ENCODE measurements around the gene BRINP1. TPM values are rescaled to one million over a fixed set of nuclear protein-coding genes. Genes with fewer than 3 reads are reported as not detected.
A peak's percentile ranks its signal among the peaks of the same experiment; 100 is the strongest.

BRINP1 gene
- total RNA-seq, 1 experiment from 2014 or later: 0.23 TPM

GRCh38 chr9:119282476-119283077 is 86.7 kb downstream of the BRINP1 start:
- no peak for DNase-seq (ENCODE audit: low read depth)

- DNase-seq (ENCODE audit: low read depth): no peak
Observed at GRCh38 chr9:119280740-119281485, 88.3 kb downstream of the BRINP1 start.

GRCh38 chr9:119278171-119278570 is 91.1 kb downstream of the BRINP1 start:
- no peak for DNase-seq (ENCODE audit: low read depth)

GRCh38 chr9:119273984-119274665 is 95.1 kb downstream of the BRINP1 start:
- DNase-seq (ENCODE audit: low read depth): no peak

GRCh38 chr9:119273325-119273904 is 95.8 kb downstream of the BRINP1 start:
- DNase-seq (ENCODE audit: low read depth): no peak

- no peak for DNase-seq (ENCODE audit: low read depth)
Observed at GRCh38 chr9:119272500-119273211, 96.6 kb downstream of the BRINP1 start.

GRCh38 chr9:119268985-119269384 is 100.2 kb downstream of the BRINP1 start:
- DNase-seq (ENCODE audit: low read depth): no peak

- DNase-seq (ENCODE audit: low read depth): no peak
Observed at GRCh38 chr9:119264165-119264564, 105.1 kb downstream of the BRINP1 start.

- DNase-seq (ENCODE audit: low read depth): no peak
Observed at GRCh38 chr9:119257592-119257991, 111.6 kb downstream of the BRINP1 start.

- no peak for DNase-seq (ENCODE audit: low read depth)
Observed at GRCh38 chr9:119255116-119255515, 114.1 kb downstream of the BRINP1 start.

- DNase-seq (ENCODE audit: low read depth): no peak
Observed at GRCh38 chr9:119252671-119253299, 116.5 kb downstream of the BRINP1 start.

- DNase-seq (ENCODE audit: low read depth): no peak
Observed at GRCh38 chr9:119251936-119252335, 117.3 kb downstream of the BRINP1 start.

- no peak for DNase-seq (ENCODE audit: low read depth)
Observed at GRCh38 chr9:119250730-119251129, 118.5 kb downstream of the BRINP1 start.

GRCh38 chr9:119240546-119240945 is 128.7 kb downstream of the BRINP1 start:
- DNase-seq (ENCODE audit: low read depth): no peak

GRCh38 chr9:119234636-119235035 is 134.6 kb downstream of the BRINP1 start:
- DNase-seq (ENCODE audit: low read depth): peak; percentile 12

GRCh38 chr9:119227422-119227821 is 141.8 kb downstream of the BRINP1 start:
- no peak for DNase-seq (ENCODE audit: low read depth)

GRCh38 chr9:119224431-119224830 is 144.8 kb downstream of the BRINP1 start:
- DNase-seq (ENCODE audit: low read depth): peak; percentile 8

GRCh38 chr9:119221276-119221675 is 148.0 kb downstream of the BRINP1 start:
- peak; percentile 1 for DNase-seq (ENCODE audit: low read depth)

GRCh38 chr9:119218293-119218692 is 150.9 kb downstream of the BRINP1 start:
- DNase-seq (ENCODE audit: low read depth): no peak

GRCh38 chr9:119216651-119217331 is 152.4 kb downstream of the BRINP1 start:
- DNase-seq (ENCODE audit: low read depth): no peak

- DNase-seq (ENCODE audit: low read depth): no peak
Observed at GRCh38 chr9:119215651-119216050, 153.6 kb downstream of the BRINP1 start.

All from LHCN-M2 (cell line).